Spleen (tissue), 7 donors: ENCODE data around the gene KMT5C.

Experiments
- CTCF ChIP-seq, 11 experiments: fragments of 200-600 bp in 7 of 11; fragments of 450-650 bp in 4 of 11; sonication (generic) in 4 of 11; IDR thresholded peaks in 8 of 11; conservative IDR thresholded peaks in 3 of 11; 1 replicate in 7 of 11; 2 replicates in 4 of 11; pipeline versions ENCODE4 v1.4.0 to v1.8.0; 2016 to 2021; ENCODE audit warnings: antibody characterized with exemption in 11 of 11, inconsistent platforms in 4 of 11, mild to moderate bottlenecking in 1 of 11
- POLR2AphosphoS5 ChIP-seq, 3 donors: sonication (generic); formaldehyde crosslinking; IDR thresholded peaks; one replicate each; pipeline ENCODE4 v1.5.1; 2017; ENCODE audit warnings: antibody characterized with exemption in 3 of 3
- donor health status: DM: no; HTN: no; CAD: no; lungs with moderate emphysema.
- donor health status: DM: no; HTN: no; CAD: no.
- donor health status: DM: no; HTN: no; CAD: no.

- TF ChIP-seq POLR2AphosphoS5 (IDR thresholded peaks at IDR 0.05) (peak; percentile 35 to 69 (median 64)), CTCF (IDR thresholded peaks at IDR 0.05 in 8 of 11, conservative IDR thresholded peaks at IDR 0.05 in 3 of 11) (peak in 4 of 11 experiments; percentile 21 to 48 (median 35))
These were observed 43.8 kb downstream of the KMT5C start for GRCh38 chr19:55383279-55384130.
